Esophagus squamous epithelium (tissue), 5 donors: ENCODE data around the gene GNAL. TPM values are rescaled to one million over a fixed set of nuclear protein-coding genes. Genes with fewer than 3 reads are reported as not detected.

Source experiments
- DNase-seq: peaks from one replicate; lab custom pipeline; 2025; lab: John Stamatoyannopoulos, UW
- H3K27ac ChIP-seq, 4 donors: fragments of 200-600 bp; sonication (generic); one replicate each; pipeline ENCODE4 v1.5.1; 2016 to 2019; ENCODE audit warnings: mild to moderate bottlenecking in 1 of 4
- H3K27me3 ChIP-seq, 4 donors: fragments of 200-600 bp; sonication (generic); 1 replicate in 3 of 4; 2 replicates in 1 of 4; pipeline versions ENCODE4 v1.5.1 to v1.6.0; 2017 to 2021; ENCODE audit warnings: antibody characterized with exemption in 1 of 4
- H3K36me3 ChIP-seq, 3 donors: fragments of 200-600 bp; sonication (generic); one replicate each; pipeline ENCODE4 v1.5.1; 2016 to 2019
- H3K4me1 ChIP-seq, 3 donors: fragments of 200-600 bp; sonication (generic); one replicate each; pipeline ENCODE4 v1.5.1; 2017 to 2019
- H3K4me3 ChIP-seq, 4 donors: fragments of 200-600 bp; sonication (generic); 1 replicate in 3 of 4; 2 replicates in 1 of 4; pipeline ENCODE4 v1.5.1; 2016 to 2019; ENCODE audit warnings: mild to moderate bottlenecking in 2 of 4, moderate library complexity in 1 of 4
- H3K9me3 ChIP-seq, 3 donors: fragments of 200-600 bp; sonication (generic); one replicate each; pipeline ENCODE4 v1.5.1; 2016 to 2019
- CTCF ChIP-seq, 6 experiments: fragments of 450-650 bp in 4 of 6; fragments of 200-600 bp in 2 of 6; sonication (generic) in 2 of 6; IDR thresholded peaks; one replicate each; pipeline ENCODE4 v1.5.1; 2016 to 2019; ENCODE audit warnings: antibody characterized with exemption in 6 of 6, mild to moderate bottlenecking in 4 of 6, moderate library complexity in 4 of 6
- POLR2A ChIP-seq, 4 donors: fragments of 450-650 bp; IDR thresholded peaks; one replicate each; pipeline ENCODE4 v1.6.1; 2017; ENCODE audit warnings: antibody characterized with exemption in 4 of 4, mild to moderate bottlenecking in 4 of 4, moderate library complexity in 3 of 4
- WGBS, 2 donors: methylation state at CpG; one replicate each; pipeline ENCODE4 v1.1.5; 2018; 5-methylcytosine and 5-hydroxymethylcytosine counted together
- intact Hi-C: fragments of 100-400 bp; cut with DNase I; formaldehyde crosslinking; loops from one replicate; pipeline ENCODE4 v1.15.0; 2022
- total RNA-seq, 4 donors: library from RNA; depleted of rRNA; stranded (reverse); fragments of >200 nt; gene quantifications; one replicate each; pipeline ENCODE4 v1.1.0, GENCODE V29; 2016
- donor health status: DM: yes; HTN: yes; CAD: no.

GNAL gene
- total RNA-seq, 4 donors from 2014 or later, result 2.4 to 23.4 (median 7.0) TPM

GRCh38 chr18:11802586-11802985 lies 113.5 kb downstream of the GNAL start:
- H3K9me3 ChIP-seq, result no peaks in the 10 kb centered on the region
- no peak overlapping the region for H3K27ac ChIP-seq
- no peak for TF ChIP-seq CTCF (IDR thresholded peaks at IDR 0.05)
- intact Hi-C loops, result no loop called here
- DNase-seq, result no peak
- 87 to 91% methylated on average over 10 of the region's 10 CpGs for WGBS, 2 donors
- no peaks in the 10 kb centered on the region for H3K27me3 ChIP-seq
- no peaks in the 10 kb centered on the region for H3K36me3 ChIP-seq
- H3K4me3 ChIP-seq, result no peak overlapping the region
- H3K4me1 ChIP-seq, result no peaks in the 10 kb centered on the region

GRCh38 chr18:11807233-11807632 lies 118.2 kb downstream of the GNAL start:
- Histone ChIP-seq H3K27ac (no peak overlapping the region), H3K4me1 (no peaks in the 10 kb centered on the region), H3K9me3 (no peaks in the 10 kb centered on the region), H3K27me3 (no peaks in the 10 kb centered on the region), H3K4me3 (no peak overlapping the region), H3K36me3 (no peaks in the 10 kb centered on the region)
- no peak for DNase-seq
- WGBS, 2 donors, result 87 to 91% methylated on average over 7 of the region's 7 CpGs
- TF ChIP-seq CTCF (IDR thresholded peaks at IDR 0.05), result no peak
- TF ChIP-seq POLR2A (IDR thresholded peaks at IDR 0.05), result no peak
- intact Hi-C loops, result no loop called here

- TF ChIP-seq POLR2A (IDR thresholded peaks at IDR 0.05) (no peak), CTCF (IDR thresholded peaks at IDR 0.05) (no peak)
- no peaks in the 10 kb centered on the region for H3K4me1 ChIP-seq
- no peak overlapping the region for H3K27ac ChIP-seq
- intact Hi-C loops, result no loop called here
- H3K27me3 ChIP-seq, result no peaks in the 10 kb centered on the region
- no peak for DNase-seq
- 59 to 73% methylated on average over 9 to 11 of the region's 11 CpGs for WGBS, 2 donors
- H3K36me3 ChIP-seq, result no peaks in the 10 kb centered on the region
- no peaks in the 10 kb centered on the region for H3K9me3 ChIP-seq
- H3K4me3 ChIP-seq, result no peak overlapping the region
Measured at GRCh38 chr18:11808001-11808855, 119.2 kb downstream of the GNAL start.

- H3K4me1 ChIP-seq, result no peaks in the 10 kb centered on the region
- H3K36me3 ChIP-seq, result no peaks in the 10 kb centered on the region
- DNase-seq, result no peak
- no peak overlapping the region for H3K27ac ChIP-seq
- WGBS, 2 donors, result 96% methylated on average over 3 to 6 of the region's 6 CpGs
- no peak overlapping the region for H3K4me3 ChIP-seq
- H3K27me3 ChIP-seq, result no peaks in the 10 kb centered on the region
- no peaks in the 10 kb centered on the region for H3K9me3 ChIP-seq
- TF ChIP-seq CTCF (IDR thresholded peaks at IDR 0.05), result no peak
- no peak for TF ChIP-seq POLR2A (IDR thresholded peaks at IDR 0.05)
- intact Hi-C loops, result no loop called here
Measured at GRCh38 chr18:11809895-11810294, 120.8 kb downstream of the GNAL start.

GRCh38 chr18:11810379-11810778 lies 121.3 kb downstream of the GNAL start:
- no peaks in the 10 kb centered on the region for H3K9me3 ChIP-seq
- DNase-seq, result no peak
- H3K36me3 ChIP-seq, result no peaks in the 10 kb centered on the region
- intact Hi-C loops, result no loop called here
- H3K4me3 ChIP-seq, result no peak overlapping the region
- H3K4me1 ChIP-seq, result no peaks in the 10 kb centered on the region
- TF ChIP-seq POLR2A (IDR thresholded peaks at IDR 0.05) (no peak), CTCF (IDR thresholded peaks at IDR 0.05) (no peak)
- WGBS, 2 donors, result 76 to 77% methylated on average over 1 to 3 of the region's 3 CpGs
- H3K27ac ChIP-seq, result no peak overlapping the region
- H3K27me3 ChIP-seq, result no peaks in the 10 kb centered on the region
